ENCODE measurements around the gene GFRAL.

Gene GFRAL

GRCh38 chr6:55433446-55434130 is 106.3 kb downstream of the GFRAL start:
- Histone ChIP-seq H3K4me1 (ENCODE audit: control insufficient read depth, insufficient read depth, low read length) (no peaks in the 10 kb centered on the region), H3K27me3 (ENCODE audit: control insufficient read depth, insufficient read depth, low read length) (no peaks in the 10 kb centered on the region), H3K4me3 (ENCODE audit: low read length) (no peak overlapping the region), H3K9me3 (ENCODE audit: control insufficient read depth, insufficient read depth, low read length) (no peaks in the 10 kb centered on the region), H3K36me3 (ENCODE audit: control insufficient read depth, insufficient read depth, low read length) (no peaks in the 10 kb centered on the region), H3K27ac (ENCODE audit: low read length) (no peak overlapping the region)
- DNase-seq (ENCODE audit: low read depth, low spot score) = no peak
- no CpG with 5 or more reads among the region's 2 CpGs for WGBS (ENCODE audit: insufficient coverage, insufficient read length)

GRCh38 chr6:55437141-55437540 is 109.9 kb downstream of the GFRAL start:
- WGBS (ENCODE audit: insufficient coverage, insufficient read length) = no CpG with 5 or more reads among the region's 4 CpGs
- Histone ChIP-seq H3K4me1 (ENCODE audit: control insufficient read depth, insufficient read depth, low read length) (no peaks in the 10 kb centered on the region), H3K27me3 (ENCODE audit: control insufficient read depth, insufficient read depth, low read length) (no peaks in the 10 kb centered on the region), H3K36me3 (ENCODE audit: control insufficient read depth, insufficient read depth, low read length) (no peaks in the 10 kb centered on the region), H3K4me3 (ENCODE audit: low read length) (no peak overlapping the region), H3K27ac (ENCODE audit: low read length) (no peak overlapping the region), H3K9me3 (ENCODE audit: control insufficient read depth, insufficient read depth, low read length) (no peaks in the 10 kb centered on the region)
- DNase-seq (ENCODE audit: low read depth, low spot score) = no peak

GRCh38 chr6:55438203-55438602 is 110.9 kb downstream of the GFRAL start:
- H3K4me1 ChIP-seq (ENCODE audit: control insufficient read depth, insufficient read depth, low read length) = no peaks in the 10 kb centered on the region
- H3K9me3 ChIP-seq (ENCODE audit: control insufficient read depth, insufficient read depth, low read length) = no peaks in the 10 kb centered on the region
- no peaks in the 10 kb centered on the region for H3K36me3 ChIP-seq (ENCODE audit: control insufficient read depth, insufficient read depth, low read length)
- no peak overlapping the region for H3K4me3 ChIP-seq (ENCODE audit: low read length)
- no CpG with 5 or more reads among the region's 3 CpGs for WGBS (ENCODE audit: insufficient coverage, insufficient read length)
- no peaks in the 10 kb centered on the region for H3K27me3 ChIP-seq (ENCODE audit: control insufficient read depth, insufficient read depth, low read length)
- no peak overlapping the region for H3K27ac ChIP-seq (ENCODE audit: low read length)
- no peak for DNase-seq (ENCODE audit: low read depth, low spot score)

GRCh38 chr6:55443238-55444134 is 116.2 kb downstream of the GFRAL start:
- WGBS (ENCODE audit: insufficient coverage, insufficient read length) = no CpG with 5 or more reads among the region's 7 CpGs
- no peak overlapping the region for H3K27ac ChIP-seq (ENCODE audit: low read length)
- H3K4me1 ChIP-seq (ENCODE audit: control insufficient read depth, insufficient read depth, low read length) = no peaks in the 10 kb centered on the region
- H3K27me3 ChIP-seq (ENCODE audit: control insufficient read depth, insufficient read depth, low read length) = no peaks in the 10 kb centered on the region
- no peak for DNase-seq (ENCODE audit: low read depth, low spot score)
- H3K9me3 ChIP-seq (ENCODE audit: control insufficient read depth, insufficient read depth, low read length) = no peaks in the 10 kb centered on the region
- H3K36me3 ChIP-seq (ENCODE audit: control insufficient read depth, insufficient read depth, low read length) = no peaks in the 10 kb centered on the region
- no peak overlapping the region for H3K4me3 ChIP-seq (ENCODE audit: low read length)

GRCh38 chr6:55445648-55446204 is 118.5 kb downstream of the GFRAL start:
- no CpG with 5 or more reads among the region's 1 CpG for WGBS (ENCODE audit: insufficient coverage, insufficient read length)
- Histone ChIP-seq H3K27me3 (ENCODE audit: control insufficient read depth, insufficient read depth, low read length) (no peaks in the 10 kb centered on the region), H3K27ac (ENCODE audit: low read length) (no peak overlapping the region), H3K4me1 (ENCODE audit: control insufficient read depth, insufficient read depth, low read length) (no peaks in the 10 kb centered on the region), H3K36me3 (ENCODE audit: control insufficient read depth, insufficient read depth, low read length) (no peaks in the 10 kb centered on the region), H3K4me3 (ENCODE audit: low read length) (no peak overlapping the region), H3K9me3 (ENCODE audit: control insufficient read depth, insufficient read depth, low read length) (no peaks in the 10 kb centered on the region; the same call in 1 of the 2 replicates)
- DNase-seq (ENCODE audit: low read depth, low spot score) = peak; percentile 4

- no peaks in the 10 kb centered on the region for H3K27me3 ChIP-seq (ENCODE audit: control insufficient read depth, insufficient read depth, low read length)
- H3K4me1 ChIP-seq (ENCODE audit: control insufficient read depth, insufficient read depth, low read length) = no peaks in the 10 kb centered on the region
- no peaks in the 10 kb centered on the region for H3K36me3 ChIP-seq (ENCODE audit: control insufficient read depth, insufficient read depth, low read length)
- no peak overlapping the region for H3K4me3 ChIP-seq (ENCODE audit: low read length)
- no peaks in the 10 kb centered on the region; the same call in 1 of the 2 replicates for H3K9me3 ChIP-seq (ENCODE audit: control insufficient read depth, insufficient read depth, low read length)
- H3K27ac ChIP-seq (ENCODE audit: low read length) = no peak overlapping the region
- DNase-seq (ENCODE audit: low read depth, low spot score) = no peak
- WGBS (ENCODE audit: insufficient coverage, insufficient read length) = no CpG with 5 or more reads among the region's 3 CpGs
Measured at GRCh38 chr6:55447891-55448290, 120.6 kb downstream of the GFRAL start.

GRCh38 chr6:55448451-55448850 is 121.2 kb downstream of the GFRAL start:
- H3K27ac ChIP-seq (ENCODE audit: low read length) = no peak overlapping the region
- H3K36me3 ChIP-seq (ENCODE audit: control insufficient read depth, insufficient read depth, low read length) = no peaks in the 10 kb centered on the region
- H3K4me3 ChIP-seq (ENCODE audit: low read length) = no peak overlapping the region
- no peaks in the 10 kb centered on the region for H3K27me3 ChIP-seq (ENCODE audit: control insufficient read depth, insufficient read depth, low read length)
- no peaks in the 10 kb centered on the region; the same call in 1 of the 2 replicates for H3K9me3 ChIP-seq (ENCODE audit: control insufficient read depth, insufficient read depth, low read length)
- DNase-seq (ENCODE audit: low read depth, low spot score) = no peak
- no peaks in the 10 kb centered on the region for H3K4me1 ChIP-seq (ENCODE audit: control insufficient read depth, insufficient read depth, low read length)

- H3K9me3 ChIP-seq (ENCODE audit: control insufficient read depth, insufficient read depth, low read length) = no peaks in the 10 kb centered on the region; the same call in 1 of the 2 replicates
- WGBS (ENCODE audit: insufficient coverage, insufficient read length) = no CpG with 5 or more reads among the region's 3 CpGs
- DNase-seq (ENCODE audit: low read depth, low spot score) = peak; percentile 4
- no peaks in the 10 kb centered on the region for H3K36me3 ChIP-seq (ENCODE audit: control insufficient read depth, insufficient read depth, low read length)
- H3K4me1 ChIP-seq (ENCODE audit: control insufficient read depth, insufficient read depth, low read length) = no peaks in the 10 kb centered on the region
- no peaks in the 10 kb centered on the region for H3K27me3 ChIP-seq (ENCODE audit: control insufficient read depth, insufficient read depth, low read length)
- no peak overlapping the region for H3K4me3 ChIP-seq (ENCODE audit: low read length)
- H3K27ac ChIP-seq (ENCODE audit: low read length) = no peak overlapping the region
Measured at GRCh38 chr6:55449225-55449624, 122.0 kb downstream of the GFRAL start.

GRCh38 chr6:55450005-55450404 is 122.7 kb downstream of the GFRAL start:
- no peak overlapping the region for H3K27ac ChIP-seq (ENCODE audit: low read length)
- H3K4me1 ChIP-seq (ENCODE audit: control insufficient read depth, insufficient read depth, low read length) = no peaks in the 10 kb centered on the region
- H3K36me3 ChIP-seq (ENCODE audit: control insufficient read depth, insufficient read depth, low read length) = no peaks in the 10 kb centered on the region
- H3K4me3 ChIP-seq (ENCODE audit: low read length) = no peak overlapping the region
- H3K27me3 ChIP-seq (ENCODE audit: control insufficient read depth, insufficient read depth, low read length) = no peaks in the 10 kb centered on the region
- no peak for DNase-seq (ENCODE audit: low read depth, low spot score)
- no peaks in the 10 kb centered on the region; the same call in 1 of the 2 replicates for H3K9me3 ChIP-seq (ENCODE audit: control insufficient read depth, insufficient read depth, low read length)
- no CpG with 5 or more reads among the region's 2 CpGs for WGBS (ENCODE audit: insufficient coverage, insufficient read length)

Measured in iPS DF 6.9 (cell line).